ENCODE data around the gene CHMP6.
A peak's percentile ranks its signal among the peaks of the same experiment; 100 is the strongest.

Gene CHMP6

DNA sequence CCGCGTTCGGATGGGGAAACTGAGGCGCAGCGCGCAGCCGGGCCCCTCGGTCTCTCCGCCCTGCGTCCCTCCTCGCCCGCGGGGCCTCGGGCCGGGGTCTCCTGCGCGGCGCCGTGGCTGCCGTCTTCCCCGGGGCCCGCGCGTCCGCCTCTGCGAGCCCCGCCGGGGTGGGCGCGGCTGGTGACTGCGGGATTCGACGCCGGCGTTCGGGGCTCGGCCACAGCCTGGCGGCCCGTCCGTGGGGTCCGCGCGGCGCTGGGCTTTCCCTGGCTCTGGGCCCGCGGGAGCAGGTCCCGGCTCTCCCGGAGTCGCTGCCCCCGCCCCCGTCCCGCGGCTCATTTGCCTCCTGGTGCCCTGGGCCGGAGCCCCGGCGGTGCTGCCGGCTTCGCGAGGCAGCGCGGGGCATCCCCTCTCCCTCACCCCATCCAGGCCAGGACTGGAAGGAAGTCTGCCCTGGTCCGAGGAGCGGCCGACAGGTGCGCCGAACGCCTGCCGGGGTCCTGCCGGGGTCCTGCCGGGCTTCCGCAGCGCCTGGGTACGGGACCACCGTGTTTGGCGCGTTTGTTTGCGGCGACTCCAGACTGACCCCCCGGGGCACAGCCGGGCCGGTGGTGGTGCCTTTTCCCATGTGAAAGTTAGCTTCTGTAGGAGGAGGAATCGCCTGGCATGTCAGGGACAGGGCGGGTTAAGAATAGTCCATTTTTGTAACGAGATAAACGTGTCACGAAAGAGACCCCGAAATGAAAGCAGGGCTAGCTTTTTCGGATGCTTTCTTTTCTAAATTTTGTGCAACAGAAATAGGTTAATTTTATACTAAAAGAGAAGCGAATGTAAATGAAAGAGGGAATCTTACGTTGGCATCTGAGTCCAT is 671 bp downstream of the CHMP6 start:
- DNase-seq, result no peak

- DNase-seq, result no peak
These were observed 1.4 kb downstream of the CHMP6 start for GRCh38 chr17:80992948-80993624.

DNA sequence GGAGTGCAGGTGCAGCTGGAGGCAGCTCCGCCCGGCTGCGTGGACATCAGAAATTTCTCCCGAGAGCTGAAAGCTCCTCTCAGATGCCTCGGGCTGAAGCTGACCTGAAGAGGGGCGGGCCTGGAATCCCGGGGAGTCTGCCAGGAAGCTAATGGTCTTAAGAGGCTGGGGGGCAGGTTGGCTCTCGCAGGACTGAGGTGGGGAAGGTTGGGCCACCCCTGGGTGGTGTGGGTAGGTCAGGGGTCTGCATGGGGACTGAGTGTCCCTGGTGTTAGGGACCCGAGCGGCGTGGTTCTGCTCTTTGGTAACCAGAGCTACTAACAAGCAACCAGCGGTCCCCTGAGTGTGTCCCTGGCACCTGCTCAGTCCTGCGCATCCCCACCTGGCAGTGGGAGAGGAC is 3.5 kb downstream of the CHMP6 start:
- DNase-seq, result no peak

DNA sequence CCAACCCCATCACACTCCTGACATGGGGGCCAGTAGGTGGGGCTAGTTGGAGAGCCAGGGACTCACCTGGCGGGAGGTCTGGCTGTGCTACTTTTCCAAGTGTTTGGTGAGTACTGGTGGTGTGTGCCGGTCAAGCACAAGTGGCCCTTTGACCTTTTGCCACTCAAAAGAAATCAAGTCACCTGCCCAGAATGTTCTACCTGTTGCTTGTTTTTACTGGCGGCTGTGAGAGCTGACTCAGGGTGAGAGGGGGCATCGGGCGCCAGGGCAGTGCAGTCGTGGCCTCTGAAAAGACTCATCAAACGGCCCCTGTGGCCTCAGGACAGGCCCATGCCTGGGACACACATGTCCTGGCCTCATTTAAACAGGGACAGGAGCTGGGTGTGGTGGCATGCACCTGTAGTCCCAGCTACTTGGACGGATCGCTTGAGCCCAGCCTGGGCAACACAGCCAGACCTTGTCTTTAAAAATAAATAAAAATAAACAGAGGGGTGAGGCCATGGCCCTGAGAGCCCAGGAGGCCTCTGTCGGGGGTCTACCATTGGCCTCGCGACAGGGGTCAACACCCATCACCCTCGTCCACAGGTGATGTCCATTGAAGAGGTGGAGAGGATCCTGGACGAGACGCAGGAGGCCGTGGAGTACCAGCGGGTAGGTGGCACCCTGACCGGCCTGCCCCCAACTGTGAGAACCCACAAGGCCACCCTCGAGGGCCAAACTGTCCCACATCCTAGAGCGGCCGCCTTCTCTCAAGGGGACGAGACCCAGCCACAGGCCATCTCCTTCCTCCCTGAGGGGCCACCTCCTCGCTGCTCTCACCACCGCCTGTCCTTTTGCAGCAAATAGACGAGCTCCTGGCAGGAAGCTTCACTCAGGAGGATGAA is 5.0 kb downstream of the CHMP6 start:
- no peak for DNase-seq

DNA sequence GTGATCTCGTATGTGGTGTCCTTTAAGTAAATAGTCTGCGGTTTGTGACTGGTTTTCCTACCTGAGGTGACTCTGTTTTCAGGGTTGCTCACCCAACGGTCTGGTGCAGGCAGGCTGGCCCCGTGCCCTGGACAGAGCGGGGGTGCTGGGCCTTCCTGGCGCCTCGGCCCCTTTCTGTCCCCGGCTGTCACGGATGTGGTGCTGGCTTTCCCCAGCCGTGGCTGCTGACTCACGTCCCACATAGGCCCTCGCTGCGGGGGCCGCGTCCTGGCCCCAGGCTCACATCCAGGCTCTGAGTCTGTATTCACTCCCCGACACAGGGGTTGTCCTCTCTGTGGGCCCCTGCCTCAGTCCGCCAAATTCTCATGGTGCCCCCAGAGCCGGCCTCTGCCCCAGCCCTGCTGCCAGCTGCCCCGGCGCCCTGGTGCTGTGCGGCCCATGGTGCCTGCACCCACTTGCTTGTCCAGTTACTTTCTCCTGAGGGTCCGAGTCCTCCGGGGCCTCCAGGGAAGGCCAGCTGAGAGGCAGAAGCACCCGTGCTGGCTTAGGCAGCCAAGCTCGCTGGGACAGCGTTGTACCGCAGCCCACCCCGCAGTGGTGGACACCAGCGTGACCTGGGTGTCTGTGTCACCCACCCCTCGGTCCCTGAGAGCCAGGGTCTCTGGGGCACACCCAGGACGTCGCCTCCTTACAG is 5.9 kb downstream of the CHMP6 start:
- no peak for DNase-seq

GRCh38 chr17:80998118-80998747 is 6.6 kb downstream of the CHMP6 start:
- no peak for DNase-seq

DNA sequence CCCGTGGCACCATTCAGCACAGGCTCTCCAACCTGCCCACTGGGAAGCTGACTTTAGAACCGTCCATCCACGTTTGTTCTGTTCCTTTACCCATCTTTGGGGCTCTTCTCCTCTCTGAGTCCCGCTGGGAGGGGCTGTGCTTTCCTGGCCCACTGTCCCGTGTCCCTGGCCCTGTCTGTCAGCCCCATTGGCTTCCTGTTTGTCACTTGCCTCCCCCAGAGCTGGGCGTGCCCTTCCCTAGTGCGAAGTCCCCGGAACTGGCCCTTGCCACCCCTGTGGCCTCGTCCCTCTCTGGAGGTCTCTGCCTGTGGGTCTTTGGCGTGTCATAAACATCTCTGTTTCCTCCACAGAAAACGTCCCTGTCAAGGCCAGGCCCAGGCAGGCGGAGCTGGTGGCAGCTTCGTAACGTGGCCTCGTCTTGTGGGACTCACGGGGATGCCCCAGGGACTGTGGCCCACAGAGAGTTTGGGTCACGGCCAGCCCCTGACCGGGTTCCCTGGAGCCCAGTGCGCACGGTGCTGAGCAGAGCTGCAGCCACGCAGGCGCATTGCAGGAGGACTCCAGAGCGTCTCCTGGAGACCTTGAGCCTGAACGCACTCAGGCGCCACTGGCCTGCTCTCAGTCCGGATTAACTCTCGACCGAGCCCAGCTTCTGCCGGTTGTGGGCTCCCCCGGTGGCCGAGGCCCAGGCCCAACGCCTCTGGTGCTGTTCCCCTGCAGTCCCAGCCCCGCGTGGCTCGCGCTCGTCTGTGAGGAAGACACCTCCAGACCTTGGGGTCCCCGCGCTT is 7.3 kb downstream of the CHMP6 start:
- DNase-seq, result peak in 7 of 14 donors; percentile 8 to 57 (median 36)

GRCh38 chr17:80999536-81000333 is 8.1 kb downstream of the CHMP6 start:
- no peak for DNase-seq

GRCh38 chr17:81000334-81000630 is 8.6 kb downstream of the CHMP6 start:
- no peak for DNase-seq

GRCh38 chr17:81000631-81001357 is 9.2 kb downstream of the CHMP6 start:
- peak in 2 of 14 donors; percentile 19 to 23 for DNase-seq

GRCh38 chr17:81002013-81002384 is 10.4 kb downstream of the CHMP6 start:
- no peak for DNase-seq

- peak in 4 of 14 donors; percentile 13 to 41 (median 28) for DNase-seq
These were observed 11.0 kb downstream of the CHMP6 start for GRCh38 chr17:81002409-81003361.

DNA sequence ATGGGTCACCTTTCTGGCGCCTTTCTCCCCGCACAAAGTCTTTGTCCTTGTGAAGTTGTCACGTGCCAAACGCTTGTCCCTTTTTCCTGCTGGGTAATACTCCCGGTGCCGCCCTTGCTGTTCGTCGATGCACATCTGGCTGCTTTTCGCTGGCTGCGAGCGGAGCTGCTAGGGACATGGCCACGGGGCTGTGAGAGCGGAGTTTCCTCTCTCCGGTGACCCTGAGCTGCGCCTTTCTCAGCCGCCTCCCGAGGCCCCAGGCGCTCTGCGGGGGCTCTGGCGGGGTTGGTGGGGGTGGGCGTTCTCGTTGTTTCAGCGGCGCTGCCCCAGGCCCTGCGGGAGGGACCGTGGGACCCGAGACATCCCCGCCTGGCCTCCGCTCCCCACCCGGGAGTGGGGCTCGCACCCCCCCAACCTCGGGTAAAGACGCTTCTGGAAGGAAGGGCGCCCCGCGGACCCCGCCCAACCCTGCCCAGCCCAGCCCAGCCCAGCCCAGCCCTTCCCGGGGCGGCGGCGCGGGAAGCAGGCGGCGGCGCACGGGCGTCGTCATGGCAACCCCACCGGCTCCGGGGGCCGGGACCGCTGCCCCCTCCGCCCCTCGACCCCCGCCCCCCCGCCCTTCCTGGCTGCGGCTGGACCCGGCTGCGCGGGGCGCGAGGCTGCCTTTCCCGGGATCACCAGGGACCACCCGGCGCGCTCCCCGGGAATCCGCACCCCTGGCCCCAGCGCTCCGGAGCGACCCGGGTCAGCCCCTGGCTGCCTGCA is 12.3 kb downstream of the CHMP6 start:
- no peak for DNase-seq

- DNase-seq, result no peak
These were observed 15.2 kb downstream of the CHMP6 start for GRCh38 chr17:81006891-81007290.

GRCh38 chr17:81008140-81008539 is 16.5 kb downstream of the CHMP6 start:
- DNase-seq, result no peak

GRCh38 chr17:81009136-81009535 is 17.5 kb downstream of the CHMP6 start:
- no peak for DNase-seq

DNA sequence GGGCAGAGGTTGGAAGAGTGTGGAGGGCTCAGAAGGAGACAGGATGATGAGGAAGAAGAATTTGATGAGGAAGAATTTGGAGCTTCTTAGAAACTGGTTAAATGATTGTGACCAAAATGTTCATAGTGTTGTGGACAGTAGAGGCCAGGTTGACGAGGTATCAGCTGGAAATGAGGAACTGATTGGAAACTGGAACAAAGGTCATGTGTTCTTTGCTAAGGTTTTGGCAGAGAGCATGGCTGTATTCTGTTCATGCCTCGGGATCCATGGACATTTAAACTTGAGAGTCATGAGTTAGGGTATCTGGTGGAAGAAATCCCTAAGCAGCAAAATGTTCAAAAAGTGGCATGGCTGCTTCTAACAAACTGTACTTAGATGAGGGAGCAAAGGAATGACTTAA is 19.3 kb downstream of the CHMP6 start:
- DNase-seq, result no peak

GRCh38 chr17:81011951-81012350 is 20.3 kb downstream of the CHMP6 start:
- DNase-seq, result no peak

All from C1 segment of cervical spinal cord (tissue), 14 donors.